GM23248 (cell line): ENCODE data around the gene TTYH3. TPM values are rescaled to one million over a fixed set of nuclear protein-coding genes. Genes with fewer than 3 reads are reported as not detected.
A peak's percentile ranks its signal among the peaks of the same experiment; 100 is the strongest.

ENCODE experiments used
- DNase-seq: peaks from one replicate; pipeline ENCODE4 v3.0.0-alpha.2; 2015
- H2AFZ ChIP-seq: fragments of 200-600 bp; sonication (generic); 2 replicates; pipeline ENCODE4 v1.6.1; 2016; ENCODE audit warnings: antibody characterized with exemption
- H3F3A ChIP-seq: fragments of 200-600 bp; sonication (generic); 2 replicates; pipeline ENCODE4 v1.6.1; 2016; ENCODE audit warnings: mild to moderate bottlenecking, antibody characterized with exemption, mixed run types; ENCODE audit not compliant: insufficient read depth
- H3K27ac ChIP-seq: fragments of 200-600 bp; sonication (generic); 2 replicates; pipeline ENCODE4 v1.5.1; 2016; ENCODE audit warnings: mild to moderate bottlenecking
- H3K27me3 ChIP-seq: fragments of 200-600 bp; sonication (generic); replicated peaks from 2 replicates; pipeline ENCODE4 v1.6.1; 2016; ENCODE audit warnings: mild to moderate bottlenecking; ENCODE audit not compliant: insufficient read depth
- H3K36me3 ChIP-seq: fragments of 200-600 bp; sonication (generic); 2 replicates; pipeline ENCODE4 v1.6.1; 2016; ENCODE audit warnings: low read depth, mild to moderate bottlenecking
- H3K4me1 ChIP-seq: fragments of 200-600 bp; sonication (generic); 2 replicates; pipeline ENCODE4 v1.6.1; 2016; ENCODE audit warnings: mild to moderate bottlenecking; ENCODE audit not compliant: insufficient read depth
- H3K4me2 ChIP-seq: fragments of 200-600 bp; sonication (generic); one replicate; pipeline ENCODE4 v1.6.1; 2016; ENCODE audit warnings: mild to moderate bottlenecking; ENCODE audit not compliant: unreplicated experiment
- H3K4me3 ChIP-seq: fragments of 200-600 bp; sonication (generic); 2 replicates; pipeline ENCODE4 v1.5.1; 2016; ENCODE audit warnings: mild to moderate bottlenecking
- H3K79me2 ChIP-seq: fragments of 200-600 bp; sonication (generic); 2 replicates; pipeline ENCODE4 v1.6.1; 2016; ENCODE audit warnings: mild to moderate bottlenecking; ENCODE audit not compliant: insufficient read depth
- H3K9ac ChIP-seq: fragments of 200-600 bp; sonication (generic); 2 replicates; pipeline ENCODE4 v1.6.1; 2016; ENCODE audit warnings: mild to moderate bottlenecking
- H3K9me2 ChIP-seq: fragments of 200-600 bp; sonication (generic); 2 replicates; pipeline ENCODE4 v1.6.1; 2016; ENCODE audit warnings: mixed run types, mild to moderate bottlenecking, moderate library complexity; ENCODE audit not compliant: insufficient read depth
- H3K9me3 ChIP-seq: fragments of 200-600 bp; sonication (generic); one replicate; pipeline ENCODE4 v1.6.1; 2017; ENCODE audit warnings: low read depth
- H4K20me1 ChIP-seq: fragments of 200-600 bp; sonication (generic); 2 replicates; pipeline ENCODE4 v1.6.0; 2016; ENCODE audit not compliant: insufficient read depth
- EZH2 ChIP-seq: fragments of 200-600 bp; sonication (generic); IDR thresholded peaks from 2 replicates; pipeline ENCODE4 v1.6.1; 2018; ENCODE audit warnings: antibody characterized with exemption, mild to moderate bottlenecking; ENCODE audit not compliant: insufficient read depth, poor library complexity, severe bottlenecking
- EZH2phosphoT487 ChIP-seq: fragments of 200-600 bp; sonication (generic); IDR thresholded peaks from 2 replicates; pipeline ENCODE4 v1.6.1; 2018; ENCODE audit warnings: antibody characterized with exemption, moderate library complexity, mild to moderate bottlenecking, low read depth; ENCODE audit not compliant: insufficient read depth
- WGBS, 2 experiments: methylation state at CpG; one replicate each; pipeline ENCODE4 v1.1.6; 2015 to 2017; ENCODE audit warnings: low lambda C conversion rate in 2 of 2, low coverage in 1 of 2; ENCODE audit errors: missing lambda C conversion rate in 2 of 2; 5-methylcytosine and 5-hydroxymethylcytosine counted together
- in situ Hi-C: fragments of 300-500 bp; cut with MboI; formaldehyde crosslinking; loops from 2 replicates; pipeline ENCODE4 v1.15.0; 2020
- polyA plus RNA-seq: library from polyadenylated mRNA; unstranded; fragments of >200 nt; fragmentation: Nextera tagmentation; extraction: Ambion mirVana; gene quantifications from 2 replicates; pipeline ENCODE4 v1.2.1, GENCODE V29; 2016
- total RNA-seq: library from RNA; depleted of rRNA; stranded (reverse); fragments of >200 nt; shearing (Covaris generic); gene quantifications from 2 replicates; pipeline ENCODE4 v1.2.3, GENCODE V29; 2014

Gene TTYH3
- total and polyA plus RNA-seq, 2 experiments from 2014 or later = 25.3 to 46.0 TPM

- Histone ChIP-seq H2AFZ (no peak overlapping the region), H3K9me2 (no peaks in the 10 kb centered on the region), H3K36me3 (no peaks in the 10 kb centered on the region), H3K9me3 (no peaks in the 10 kb centered on the region), H3K4me2 (no peak overlapping the region), H3K4me3 (no peak overlapping the region), H3F3A (no peaks in the 10 kb centered on the region), H3K27me3 (no peaks in the 10 kb centered on the region), H4K20me1 (no peaks in the 10 kb centered on the region), H3K9ac (no peak overlapping the region), H3K27ac (no peak overlapping the region), H3K4me1 (0 out of 2 replicates have a peak, but pooled peaks cover 8% of the 10 kb centered on the region), H3K79me2 (no peaks in the 10 kb centered on the region)
- 69 to 72% methylated on average over 14 to 15 of the region's 15 CpGs for WGBS, 2 experiments
- no peak for DNase-seq
- TF ChIP-seq EZH2 = no peak
- no peak for TF ChIP-seq EZH2phosphoT487
- in situ Hi-C loops = loop anchor here (25.0 kb wide), 1 partner anchor 237 kb away; no protein-coding TSS in a partner anchor
Observed at GRCh38 chr7:2699289-2699620, 67.5 kb downstream of the TTYH3 start.

GRCh38 chr7:2700141-2700850 lies 68.5 kb downstream of the TTYH3 start:
- no peaks in the 10 kb centered on the region for H3K9me3 ChIP-seq
- H3K9me2 ChIP-seq = no peaks in the 10 kb centered on the region
- H3K79me2 ChIP-seq = no peaks in the 10 kb centered on the region
- WGBS, 2 experiments = 86 to 88% methylated on average over 39 to 40 of the region's 40 CpGs
- H3K27me3 ChIP-seq = no peaks in the 10 kb centered on the region
- no peak overlapping the region for H3K4me3 ChIP-seq
- no peaks in the 10 kb centered on the region for H4K20me1 ChIP-seq
- DNase-seq = no peak
- H2AFZ ChIP-seq = no peak overlapping the region
- H3K9ac ChIP-seq = no peak overlapping the region
- H3F3A ChIP-seq = no peaks in the 10 kb centered on the region
- no peak for TF ChIP-seq EZH2phosphoT487
- no peak for TF ChIP-seq EZH2
- in situ Hi-C loops = loop anchor here (25.0 kb wide), 1 partner anchor 462 kb away; no protein-coding TSS in a partner anchor
- no peak overlapping the region for H3K4me2 ChIP-seq
- H3K36me3 ChIP-seq = no peaks in the 10 kb centered on the region
- H3K4me1 ChIP-seq = 0 out of 2 replicates have a peak, but pooled peaks cover 8% of the 10 kb centered on the region
- no peak overlapping the region for H3K27ac ChIP-seq

- Histone ChIP-seq H3K27me3 (no peaks in the 10 kb centered on the region), H3K36me3 (no peaks in the 10 kb centered on the region), H2AFZ (no peak overlapping the region), H3K9me2 (no peaks in the 10 kb centered on the region), H3F3A (no peaks in the 10 kb centered on the region), H3K9me3 (no peaks in the 10 kb centered on the region), H3K4me2 (no peak overlapping the region), H4K20me1 (no peaks in the 10 kb centered on the region), H3K9ac (no peak overlapping the region; the same call in 1 of the 2 replicates), H3K4me1 (0 out of 2 replicates have a peak, but pooled peaks cover 8% of the 10 kb centered on the region), H3K79me2 (no peaks in the 10 kb centered on the region), H3K27ac (no peak overlapping the region), H3K4me3 (no peak overlapping the region)
- TF ChIP-seq EZH2 (no peak), EZH2phosphoT487 (no peak)
- in situ Hi-C loops = loop anchor here (25.0 kb wide), 1 partner anchor 461 kb away; no protein-coding TSS in a partner anchor
- DNase-seq = no peak
- WGBS, 2 experiments = 14 to 31% methylated on average over 12 to 13 of the region's 17 CpGs
Observed at GRCh38 chr7:2701424-2701823, 69.6 kb downstream of the TTYH3 start.

- Histone ChIP-seq H3K4me3 (no peak overlapping the region), H3K36me3 (no peaks in the 10 kb centered on the region), H3K9me2 (no peaks in the 10 kb centered on the region), H2AFZ (no peak overlapping the region), H3K9ac (peak overlapping the region; percentile 15; the same call in 1 of the 2 replicates), H3K9me3 (no peaks in the 10 kb centered on the region), H3K79me2 (no peaks in the 10 kb centered on the region), H3K4me1 (0 out of 2 replicates have a peak, but pooled peaks cover 8% of the 10 kb centered on the region), H3F3A (no peaks in the 10 kb centered on the region), H3K27me3 (no peaks in the 10 kb centered on the region), H3K27ac (no peak overlapping the region), H3K4me2 (no peak overlapping the region), H4K20me1 (no peaks in the 10 kb centered on the region)
- peak; percentile 91 for DNase-seq
- no peak for TF ChIP-seq EZH2
- no peak for TF ChIP-seq EZH2phosphoT487
- 22 to 30% methylated on average over 12 of the region's 12 CpGs for WGBS, 2 experiments
- in situ Hi-C loops = loop anchor here (25.0 kb wide), 1 partner anchor 460 kb away; no protein-coding TSS in a partner anchor
Observed at GRCh38 chr7:2701832-2702593, 70.2 kb downstream of the TTYH3 start.
